Naive thymus-derived CD8-positive, alpha-beta T cell (primary cell): ENCODE measurements around the gene CD101. TPM values are rescaled to one million over a fixed set of nuclear protein-coding genes. Genes with fewer than 3 reads are reported as not detected.

Experiments
- ATAC-seq, 2 donors: fragments of 150-1000 bp; cut with Tn5 transposase in 1 of 2; sonication (Bioruptor Pico), chemical (Tn5 transposase) in 1 of 2; 1 replicate in 1 of 2; 2 replicates in 1 of 2; pipeline ENCODE4 v1.10.0; 2021; ENCODE audit warnings: mild to moderate bottlenecking in 2 of 2, moderate library complexity in 2 of 2
- POLR2A ChIA-PET: fragments of 350-600 bp; sonication (Branson Sonifier 250); formaldehyde crosslinking; loops from one replicate; lab custom pipeline; 2021; ENCODE audit warnings: antibody characterized with exemption; lab: Charles Lee
- DNase-seq, 10 donors: peaks; one replicate each; pipeline versions ENCODE4 v3.0.0 to v3.0.0-alpha.2; 2020 to 2022
- H3K27ac Mint-ChIP-seq, 10 donors: one replicate each; pipeline ENCODE4 v1.8.0; 2020 to 2022; ENCODE audit warnings: mild to moderate bottlenecking in 10 of 10, mixed read lengths in 10 of 10, moderate library complexity in 4 of 10, inconsistent platforms in 1 of 10
- H3K27me3 Mint-ChIP-seq, 5 donors: one replicate each; pipeline ENCODE4 v1.8.0; 2021 to 2022; ENCODE audit warnings: mixed read lengths in 5 of 5
- H3K36me3 Mint-ChIP-seq, 3 donors: one replicate each; pipeline ENCODE4 v1.8.0; 2020 to 2022; ENCODE audit warnings: mixed read lengths in 3 of 3, mild to moderate bottlenecking in 2 of 3, inconsistent platforms in 1 of 3
- H3K4me1 Mint-ChIP-seq, 4 donors: one replicate each; pipeline ENCODE4 v1.8.0; 2021 to 2022; ENCODE audit warnings: mixed read lengths in 4 of 4
- H3K4me3 Mint-ChIP-seq, 10 donors: one replicate each; pipeline ENCODE4 v1.8.0; 2020 to 2022; ENCODE audit warnings: mild to moderate bottlenecking in 10 of 10, mixed read lengths in 10 of 10, moderate library complexity in 6 of 10, inconsistent platforms in 1 of 10
- H3K9me3 Mint-ChIP-seq, 9 donors: one replicate each; pipeline ENCODE4 v1.8.0; 2020 to 2022; ENCODE audit warnings: mixed read lengths in 9 of 9, mild to moderate bottlenecking in 3 of 9, inconsistent platforms in 1 of 9, moderate library complexity in 1 of 9
- polyA plus RNA-seq, 3 donors: library from polyadenylated mRNA; unstranded; fragments of 300-500 nt; fragmentation: Illumina TruSeq; gene quantifications; one replicate each; pipeline ENCODE4 v1.2.3, GENCODE V29; 2021
- total RNA-seq, 8 experiments: library from RNA in 2 of 8; stranded (reverse) in 2 of 8; gene quantifications; one replicate each; pipeline ENCODE4 v1.2.3 and lab custom pipeline; 2021 to 2026

Gene CD101, protein sequence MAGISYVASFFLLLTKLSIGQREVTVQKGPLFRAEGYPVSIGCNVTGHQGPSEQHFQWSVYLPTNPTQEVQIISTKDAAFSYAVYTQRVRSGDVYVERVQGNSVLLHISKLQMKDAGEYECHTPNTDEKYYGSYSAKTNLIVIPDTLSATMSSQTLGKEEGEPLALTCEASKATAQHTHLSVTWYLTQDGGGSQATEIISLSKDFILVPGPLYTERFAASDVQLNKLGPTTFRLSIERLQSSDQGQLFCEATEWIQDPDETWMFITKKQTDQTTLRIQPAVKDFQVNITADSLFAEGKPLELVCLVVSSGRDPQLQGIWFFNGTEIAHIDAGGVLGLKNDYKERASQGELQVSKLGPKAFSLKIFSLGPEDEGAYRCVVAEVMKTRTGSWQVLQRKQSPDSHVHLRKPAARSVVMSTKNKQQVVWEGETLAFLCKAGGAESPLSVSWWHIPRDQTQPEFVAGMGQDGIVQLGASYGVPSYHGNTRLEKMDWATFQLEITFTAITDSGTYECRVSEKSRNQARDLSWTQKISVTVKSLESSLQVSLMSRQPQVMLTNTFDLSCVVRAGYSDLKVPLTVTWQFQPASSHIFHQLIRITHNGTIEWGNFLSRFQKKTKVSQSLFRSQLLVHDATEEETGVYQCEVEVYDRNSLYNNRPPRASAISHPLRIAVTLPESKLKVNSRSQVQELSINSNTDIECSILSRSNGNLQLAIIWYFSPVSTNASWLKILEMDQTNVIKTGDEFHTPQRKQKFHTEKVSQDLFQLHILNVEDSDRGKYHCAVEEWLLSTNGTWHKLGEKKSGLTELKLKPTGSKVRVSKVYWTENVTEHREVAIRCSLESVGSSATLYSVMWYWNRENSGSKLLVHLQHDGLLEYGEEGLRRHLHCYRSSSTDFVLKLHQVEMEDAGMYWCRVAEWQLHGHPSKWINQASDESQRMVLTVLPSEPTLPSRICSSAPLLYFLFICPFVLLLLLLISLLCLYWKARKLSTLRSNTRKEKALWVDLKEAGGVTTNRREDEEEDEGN
- not detected for total RNA-seq
- polyA plus RNA-seq, result 10 to 100 TPM; 28.4 to 39.2 (median 37.0) TPM
- 3.1 to 20.4 (median 12.6) reads per million in 6 experiments for total RNA-seq (lab: John Stamatoyannopoulos, UW)

DNA sequence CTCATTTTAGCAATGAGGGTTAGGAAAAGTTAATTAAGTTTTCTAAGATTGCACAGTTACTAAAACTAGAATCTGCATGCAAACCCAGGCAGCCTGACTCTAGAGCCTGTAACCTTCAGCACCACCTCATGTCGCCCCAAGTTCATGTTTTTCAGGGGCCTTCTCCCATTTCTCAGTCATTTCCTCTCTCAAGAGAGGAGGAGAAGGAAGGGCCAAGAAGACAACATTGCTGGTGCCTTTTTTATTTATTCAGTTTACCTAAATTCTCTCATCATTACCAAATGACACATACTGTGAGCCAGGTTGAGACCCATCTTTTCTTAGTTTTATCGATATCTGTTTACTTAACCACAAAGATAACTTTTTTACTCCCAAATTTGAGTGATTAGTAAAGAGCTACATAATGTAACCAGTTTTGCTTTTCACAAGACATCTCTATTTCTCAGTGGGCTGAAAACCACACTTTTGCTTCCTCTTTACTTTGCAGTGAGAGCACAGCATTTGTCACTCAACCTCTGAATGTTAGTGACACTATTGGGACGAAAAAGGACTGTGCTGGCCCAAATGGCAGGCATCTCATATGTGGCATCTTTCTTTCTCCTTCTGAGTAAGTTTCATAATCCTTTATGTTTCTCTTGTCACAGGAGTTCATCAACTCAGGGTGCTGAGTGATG, at the start of gene CD101:
Gene CD101, plus strand, starts transcription at position 507 of the 674 bp plus-strand sequence. Its CDS starts 58 bp downstream, at position 565.
- POLR2A ChIA-PET, result interaction anchor here (1.0 kb wide), 1 partner anchor 58 kb away, joined by 4 read pairs; the partner anchor contains the start of gene TTF2

DNA sequence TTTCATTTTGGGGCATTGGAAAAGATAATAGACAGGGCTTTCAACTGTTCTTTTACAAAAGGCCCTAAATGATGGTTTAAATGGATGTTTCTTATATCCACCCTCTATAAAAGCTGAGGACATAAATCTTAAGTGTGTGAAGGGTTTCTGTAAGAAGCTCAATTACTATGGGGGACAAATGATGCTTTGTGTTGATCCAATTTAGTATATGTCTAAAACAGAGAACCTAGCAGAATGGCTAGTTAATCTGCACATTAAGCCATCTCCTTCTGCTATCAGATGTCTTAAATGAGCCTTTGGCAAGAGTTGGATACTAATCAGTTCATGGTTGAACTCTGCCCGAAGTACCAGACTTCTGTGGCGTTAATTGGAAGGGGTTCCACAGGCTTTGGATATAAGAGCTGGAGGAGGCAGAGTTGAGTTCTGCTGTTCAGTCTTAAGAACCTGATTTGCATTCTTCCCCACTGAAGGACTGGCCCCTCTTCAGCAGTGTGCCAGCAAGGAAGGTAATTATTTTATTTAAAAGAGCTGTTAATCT, 48.8 kb upstream of the CD101 start:
- Mint-ChIP-seq H3K27ac (no peak overlapping the region), H3K27me3 (no peaks in the 10 kb centered on the region), H3K36me3 (no peaks in the 10 kb centered on the region), H3K4me1 (peaks cover 0 to 3% (median 0%) of the 10 kb centered on the region in 4 donors), H3K4me3 (no peak overlapping the region), H3K9me3 (no peaks in the 10 kb centered on the region)
- ATAC-seq, result no peak
- no peak for DNase-seq
- POLR2A ChIA-PET, result no interaction called here

More for the DNA sequence above, at the start of gene CD101:
- peak in 3 of 10 donors; percentile 36 to 49 (median 38) for DNase-seq
- peak within 1 kb of the TSS in 9 of 10 donors; percentile 60 to 84 (median 76) for H3K4me3 Mint-ChIP-seq
- ATAC-seq, result peak in 1 of 2 donors; percentile 70
- peaks cover 0 to 6% (median 0%) of the 10 kb centered on the region in 9 donors for H3K9me3 Mint-ChIP-seq
- H3K27me3 Mint-ChIP-seq, result no peaks in the 10 kb centered on the region
- H3K27ac Mint-ChIP-seq, result peak within 1 kb of the TSS; percentile 41 to 100 (median 93)
- no peaks in the 10 kb centered on the region for H3K36me3 Mint-ChIP-seq
- H3K4me1 Mint-ChIP-seq, result peaks cover 49 to 71% (median 65%) of the 10 kb centered on the region in 4 donors

DNA sequence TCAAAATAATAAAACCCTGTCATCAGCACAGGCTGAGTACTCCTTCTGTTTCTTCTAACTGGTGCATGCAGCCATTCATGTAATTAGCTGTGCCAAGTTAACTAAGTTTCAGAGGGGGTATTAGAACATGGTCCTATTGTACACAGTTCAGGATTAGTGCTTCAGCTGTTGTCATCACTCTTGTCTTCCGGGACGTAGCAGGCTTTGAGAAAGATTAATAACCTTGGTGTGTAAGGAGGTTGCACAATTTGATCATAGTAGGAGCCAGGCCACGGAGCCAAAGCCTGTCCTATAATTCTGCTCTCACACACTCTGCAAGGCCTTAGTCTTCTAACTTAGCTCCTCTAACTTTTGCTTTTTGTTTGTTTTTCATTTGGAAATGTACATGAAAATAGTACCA, 47.1 kb upstream of the CD101 start:
- POLR2A ChIA-PET, result no interaction called here
- Mint-ChIP-seq H3K9me3 (no peaks in the 10 kb centered on the region), H3K4me1 (peaks cover 0 to 3% (median 0%) of the 10 kb centered on the region in 4 donors), H3K27ac (no peak overlapping the region), H3K4me3 (no peak overlapping the region), H3K27me3 (no peaks in the 10 kb centered on the region), H3K36me3 (no peaks in the 10 kb centered on the region)
- ATAC-seq, result no peak
- DNase-seq, result no peak

- POLR2A ChIA-PET, result no interaction called here
- DNase-seq (no peak), ATAC-seq (no peak)
- no peaks in the 10 kb centered on the region for H3K36me3 Mint-ChIP-seq
- H3K9me3 Mint-ChIP-seq, result no peaks in the 10 kb centered on the region
- H3K4me3 Mint-ChIP-seq, result no peak overlapping the region
- no peaks in the 10 kb centered on the region for H3K4me1 Mint-ChIP-seq
- no peak overlapping the region for H3K27ac Mint-ChIP-seq
- no peaks in the 10 kb centered on the region for H3K27me3 Mint-ChIP-seq
Observed at GRCh38 chr1:116956378-116956777, 45.2 kb upstream of the CD101 start.

DNA sequence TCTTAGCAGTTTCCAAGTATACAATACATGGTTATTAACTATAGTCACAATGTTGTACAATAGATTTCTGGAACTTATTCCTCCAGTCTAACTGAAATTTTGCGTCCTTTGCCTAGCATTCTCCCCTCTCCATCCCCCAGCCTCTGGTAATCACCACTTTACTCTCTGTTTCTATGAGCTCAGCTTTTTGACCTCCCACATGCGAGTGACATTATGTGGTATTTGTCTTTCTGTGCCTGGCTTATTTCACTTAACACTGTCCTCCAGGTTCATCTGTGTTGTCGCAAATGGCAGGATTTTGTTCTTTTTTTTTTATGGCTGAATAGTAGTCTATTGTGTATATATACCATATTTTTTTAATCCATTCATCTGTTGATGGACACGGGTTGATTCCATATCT, 43.9 kb upstream of the CD101 start:
- H3K27me3 Mint-ChIP-seq, result no peaks in the 10 kb centered on the region
- no peaks in the 10 kb centered on the region for H3K36me3 Mint-ChIP-seq
- no peak overlapping the region for H3K27ac Mint-ChIP-seq
- ATAC-seq (no peak), DNase-seq (no peak)
- no peak overlapping the region for H3K4me3 Mint-ChIP-seq
- H3K9me3 Mint-ChIP-seq, result no peaks in the 10 kb centered on the region
- no peaks in the 10 kb centered on the region for H3K4me1 Mint-ChIP-seq
- POLR2A ChIA-PET, result no interaction called here

GRCh38 chr1:116958110-116958509, 43.5 kb upstream of the CD101 start:
- H3K4me3 Mint-ChIP-seq, result no peak overlapping the region
- H3K9me3 Mint-ChIP-seq, result no peaks in the 10 kb centered on the region
- POLR2A ChIA-PET, result no interaction called here
- no peaks in the 10 kb centered on the region for H3K4me1 Mint-ChIP-seq
- no peak overlapping the region for H3K27ac Mint-ChIP-seq
- no peaks in the 10 kb centered on the region for H3K36me3 Mint-ChIP-seq
- ATAC-seq, result no peak
- no peak for DNase-seq
- H3K27me3 Mint-ChIP-seq, result no peaks in the 10 kb centered on the region

- H3K36me3 Mint-ChIP-seq, result no peaks in the 10 kb centered on the region
- POLR2A ChIA-PET, result no interaction called here
- no peak for DNase-seq
- ATAC-seq, result no peak
- no peaks in the 10 kb centered on the region for H3K27me3 Mint-ChIP-seq
- H3K9me3 Mint-ChIP-seq, result no peaks in the 10 kb centered on the region
- H3K4me1 Mint-ChIP-seq, result no peaks in the 10 kb centered on the region
- H3K27ac Mint-ChIP-seq, result no peak overlapping the region
- no peak overlapping the region for H3K4me3 Mint-ChIP-seq
Observed at GRCh38 chr1:116958977-116959376, 42.6 kb upstream of the CD101 start.

DNA sequence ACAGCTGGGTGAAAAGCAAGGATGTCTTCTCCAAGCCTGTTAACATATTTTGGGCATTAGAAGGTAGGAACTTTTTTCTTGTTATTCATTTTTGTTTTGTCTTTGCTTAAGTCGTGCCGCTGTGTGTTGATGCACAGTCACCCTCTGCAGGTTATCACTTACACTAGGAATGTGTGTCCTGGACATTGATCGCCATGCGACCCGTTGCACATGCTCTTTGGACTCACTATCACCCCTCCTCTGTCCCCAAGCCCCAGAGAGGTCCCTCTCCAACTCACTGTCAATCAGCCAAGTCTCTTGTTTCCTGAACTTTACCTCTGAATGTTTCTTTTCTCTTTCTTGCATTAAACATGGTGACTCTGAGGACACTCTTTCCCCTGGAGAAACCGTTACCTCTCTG, 40.0 kb upstream of the CD101 start:
- Mint-ChIP-seq H3K27me3 (no peaks in the 10 kb centered on the region), H3K27ac (no peak overlapping the region), H3K9me3 (no peaks in the 10 kb centered on the region), H3K4me1 (peaks cover 0 to 2% (median 0%) of the 10 kb centered on the region in 4 donors), H3K4me3 (no peak overlapping the region), H3K36me3 (no peaks in the 10 kb centered on the region)
- no peak for DNase-seq
- ATAC-seq, result no peak
- POLR2A ChIA-PET, result no interaction called here

- H3K4me1 Mint-ChIP-seq, result peaks cover 0 to 2% (median 0%) of the 10 kb centered on the region in 4 donors
- no peak overlapping the region for H3K27ac Mint-ChIP-seq
- H3K9me3 Mint-ChIP-seq, result no peaks in the 10 kb centered on the region
- no peak overlapping the region for H3K4me3 Mint-ChIP-seq
- peak; percentile 25 to 66 for ATAC-seq
- peak in 2 of 10 donors; percentile 6 to 13 for DNase-seq
- POLR2A ChIA-PET, result no interaction called here
- H3K36me3 Mint-ChIP-seq, result no peaks in the 10 kb centered on the region
- no peaks in the 10 kb centered on the region for H3K27me3 Mint-ChIP-seq
Observed at GRCh38 chr1:116962987-116963639, 38.4 kb upstream of the CD101 start.

GRCh38 chr1:116966791-116967190, 34.8 kb upstream of the CD101 start:
- peaks cover 0 to 2% (median 0%) of the 10 kb centered on the region in 4 donors for H3K4me1 Mint-ChIP-seq
- H3K27me3 Mint-ChIP-seq, result peaks cover 0 to 2% (median 0%) of the 10 kb centered on the region in 5 donors

DNA sequence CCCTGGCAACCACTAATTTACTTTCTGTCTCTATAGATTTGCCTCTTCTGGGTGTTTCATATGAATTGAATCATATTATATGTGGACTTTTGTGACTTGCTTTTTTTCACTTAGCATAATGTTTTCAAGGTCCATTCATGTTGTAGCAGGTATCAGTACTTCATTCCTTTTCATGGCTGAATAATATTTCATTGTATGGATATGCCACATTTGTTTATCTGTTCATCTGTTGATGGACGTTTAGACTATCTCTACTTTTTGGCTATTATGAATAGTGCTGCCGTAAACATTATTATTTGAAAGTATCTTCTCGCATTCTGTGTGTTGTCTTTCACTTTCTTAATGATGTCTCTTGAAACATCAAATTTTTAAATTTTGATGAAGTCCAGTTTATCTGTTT, 32.8 kb upstream of the CD101 start:
- Mint-ChIP-seq H3K27ac (no peak overlapping the region), H3K9me3 (peaks cover 0 to 5% (median 0%) of the 10 kb centered on the region in 9 donors), H3K4me1 (peaks cover 0 to 2% (median 0%) of the 10 kb centered on the region in 4 donors), H3K4me3 (no peak overlapping the region), H3K36me3 (no peaks in the 10 kb centered on the region), H3K27me3 (peaks cover 0 to 2% (median 0%) of the 10 kb centered on the region in 5 donors)
- no peak for DNase-seq
- POLR2A ChIA-PET, result no interaction called here
- ATAC-seq, result no peak

More at GRCh38 chr1:116966791-116967190, 34.8 kb upstream of the CD101 start:
- Mint-ChIP-seq H3K36me3 (no peaks in the 10 kb centered on the region), H3K4me3 (no peak overlapping the region), H3K9me3 (peaks cover 0 to 5% (median 0%) of the 10 kb centered on the region in 9 donors), H3K27ac (no peak overlapping the region)
- ATAC-seq, result no peak
- no peak for DNase-seq
- POLR2A ChIA-PET, result no interaction called here
